Breast epithelium (tissue), 3 donors: ENCODE data around the gene NPTXR.

Source experiments
- POLR2AphosphoS5 ChIP-seq, 3 donors: sonication (generic); formaldehyde crosslinking; IDR thresholded peaks; one replicate each; pipeline ENCODE4 v1.6.1; 2017; ENCODE audit warnings: antibody characterized with exemption in 3 of 3
- TF ChIP-seq, protein P1 (sequence below), 3 donors: fragments of 450-650 bp; IDR thresholded peaks; one replicate each; pipeline ENCODE4 v1.5.1; 2016 to 2017; ENCODE audit warnings: antibody characterized with exemption in 3 of 3, mild to moderate bottlenecking in 3 of 3, moderate library complexity in 3 of 3

- TF ChIP-seq, protein P1, sequence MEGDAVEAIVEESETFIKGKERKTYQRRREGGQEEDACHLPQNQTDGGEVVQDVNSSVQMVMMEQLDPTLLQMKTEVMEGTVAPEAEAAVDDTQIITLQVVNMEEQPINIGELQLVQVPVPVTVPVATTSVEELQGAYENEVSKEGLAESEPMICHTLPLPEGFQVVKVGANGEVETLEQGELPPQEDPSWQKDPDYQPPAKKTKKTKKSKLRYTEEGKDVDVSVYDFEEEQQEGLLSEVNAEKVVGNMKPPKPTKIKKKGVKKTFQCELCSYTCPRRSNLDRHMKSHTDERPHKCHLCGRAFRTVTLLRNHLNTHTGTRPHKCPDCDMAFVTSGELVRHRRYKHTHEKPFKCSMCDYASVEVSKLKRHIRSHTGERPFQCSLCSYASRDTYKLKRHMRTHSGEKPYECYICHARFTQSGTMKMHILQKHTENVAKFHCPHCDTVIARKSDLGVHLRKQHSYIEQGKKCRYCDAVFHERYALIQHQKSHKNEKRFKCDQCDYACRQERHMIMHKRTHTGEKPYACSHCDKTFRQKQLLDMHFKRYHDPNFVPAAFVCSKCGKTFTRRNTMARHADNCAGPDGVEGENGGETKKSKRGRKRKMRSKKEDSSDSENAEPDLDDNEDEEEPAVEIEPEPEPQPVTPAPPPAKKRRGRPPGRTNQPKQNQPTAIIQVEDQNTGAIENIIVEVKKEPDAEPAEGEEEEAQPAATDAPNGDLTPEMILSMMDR (IDR thresholded peaks at IDR 0.05), result no peak
- TF ChIP-seq POLR2AphosphoS5 (IDR thresholded peaks at IDR 0.05), result no peak
Measured at GRCh38 chr22:38837414-38837928, 6.4 kb downstream of the NPTXR start.
